ENCODE results near the gene ELANE. TPM values are rescaled to one million over a fixed set of nuclear protein-coding genes. Genes with fewer than 3 reads are reported as not detected.
"Not testable (repeated sequence)": the region's sequence is repeated elsewhere in the genome, so short reads cannot be mapped to it uniquely, and the experiment has no call there.

ELANE gene
- total RNA-seq, 1 donor from 2014 or later: not detected

DNA sequence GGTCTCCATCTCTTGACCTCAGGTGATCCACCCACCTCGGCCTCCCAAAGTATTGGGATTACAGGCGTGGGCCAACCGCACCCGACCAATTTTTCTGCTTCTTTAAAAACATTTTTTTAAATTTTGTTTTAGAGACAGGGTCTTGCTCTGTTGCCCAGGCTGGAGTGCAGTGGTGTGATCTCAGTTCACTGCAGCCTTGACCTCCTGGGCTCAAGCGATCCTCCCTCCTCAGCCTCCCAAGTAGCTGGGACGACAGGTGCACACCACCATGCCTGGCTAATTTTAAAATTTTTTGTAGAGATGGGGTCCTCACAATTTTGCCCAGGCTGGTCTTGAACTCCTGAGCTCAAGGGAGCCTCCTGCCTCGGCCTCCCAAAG is 9.3 kb upstream of the ELANE start:
- intact Hi-C loops (cut with micrococcal nuclease): not testable (repeated sequence)

DNA sequence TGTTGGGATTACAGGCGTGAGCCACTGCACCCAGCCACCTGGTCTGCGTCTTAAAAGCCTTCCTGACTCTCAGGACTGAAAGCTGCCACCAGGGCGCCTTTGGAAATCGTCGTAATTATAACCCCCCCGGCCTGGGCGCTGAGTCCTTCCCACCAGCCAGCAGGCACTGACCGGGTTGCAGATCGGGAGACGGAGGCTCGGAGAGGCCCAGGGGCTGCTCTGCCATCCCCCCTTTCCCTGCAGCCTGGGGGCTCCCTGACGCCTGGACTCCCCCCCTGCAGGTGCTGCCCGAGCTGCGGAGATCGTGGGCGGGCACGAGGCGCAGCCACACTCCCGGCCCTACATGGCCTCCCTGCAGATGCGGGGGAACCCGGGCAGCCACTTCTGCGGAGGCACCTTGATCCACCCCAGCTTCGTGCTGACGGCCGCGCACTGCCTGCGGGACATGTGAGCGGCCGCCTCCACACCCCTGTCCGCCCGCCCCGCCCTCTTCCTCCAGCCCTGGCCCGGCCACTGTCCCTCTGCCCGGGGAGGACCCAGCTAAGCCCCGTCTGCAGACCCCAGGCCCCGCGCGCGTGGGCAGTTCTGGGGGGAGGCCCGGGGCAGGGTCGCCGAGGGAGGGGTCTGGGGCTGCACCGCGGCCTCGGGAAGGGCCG is 8.8 kb upstream of the ELANE start:
- intact Hi-C loops (cut with micrococcal nuclease): no loop called here

DNA sequence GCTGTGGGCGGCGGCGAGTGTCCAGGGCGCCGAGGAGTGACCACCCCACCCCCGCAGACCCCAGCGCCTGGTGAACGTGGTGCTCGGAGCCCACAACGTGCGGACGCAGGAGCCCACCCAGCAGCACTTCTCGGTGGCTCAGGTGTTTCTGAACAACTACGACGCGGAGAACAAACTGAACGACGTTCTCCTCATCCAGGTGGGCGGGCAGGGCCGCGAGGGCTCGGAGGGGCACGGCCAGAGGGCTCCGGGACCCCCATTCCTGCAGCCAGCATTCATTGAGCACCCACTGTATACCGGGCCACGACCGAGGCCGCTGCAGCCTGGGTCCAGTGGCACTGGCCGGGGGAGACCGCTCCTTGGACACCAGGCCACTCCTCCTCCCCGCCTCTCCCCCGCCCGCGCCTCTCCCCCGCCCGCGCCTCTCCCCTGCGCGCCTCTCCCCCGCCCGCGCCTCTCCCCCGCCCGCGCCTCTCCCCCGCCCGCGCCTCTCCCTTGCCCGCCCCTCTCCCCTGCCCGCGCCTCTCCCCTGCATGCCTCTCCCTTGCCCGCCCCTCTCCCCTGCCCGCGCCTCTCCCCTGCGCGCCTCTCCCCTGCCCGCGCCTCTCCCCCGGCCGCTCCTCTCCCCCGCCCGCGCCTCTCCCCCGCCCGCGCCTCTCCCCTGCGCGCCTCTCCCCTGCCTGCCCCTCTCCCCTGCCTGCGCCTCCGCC is 8.1 kb upstream of the ELANE start:
- intact Hi-C loops (cut with micrococcal nuclease): no loop called here

DNA sequence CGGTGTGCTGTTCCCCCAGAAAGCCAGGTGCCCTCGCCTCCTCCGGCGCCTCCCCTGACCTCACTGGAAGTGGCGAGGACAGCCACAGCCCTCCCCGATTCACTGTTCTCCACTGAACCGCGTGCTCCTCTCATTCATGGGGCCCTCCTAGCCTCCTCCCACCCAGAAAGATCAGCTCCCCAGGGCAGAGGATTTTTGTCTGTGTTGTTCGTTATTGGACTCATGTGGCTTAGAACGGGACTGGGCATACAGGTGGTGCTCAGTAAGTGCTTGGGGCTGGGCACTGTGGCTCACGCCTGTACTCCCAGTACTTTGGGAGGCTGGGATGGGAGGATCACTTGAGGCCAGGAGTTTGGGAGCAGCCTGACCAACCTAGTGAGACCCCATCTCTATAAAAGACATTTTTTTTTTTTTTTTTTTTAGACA is 7.5 kb upstream of the ELANE start:
- intact Hi-C loops (cut with micrococcal nuclease): no loop called here

DNA sequence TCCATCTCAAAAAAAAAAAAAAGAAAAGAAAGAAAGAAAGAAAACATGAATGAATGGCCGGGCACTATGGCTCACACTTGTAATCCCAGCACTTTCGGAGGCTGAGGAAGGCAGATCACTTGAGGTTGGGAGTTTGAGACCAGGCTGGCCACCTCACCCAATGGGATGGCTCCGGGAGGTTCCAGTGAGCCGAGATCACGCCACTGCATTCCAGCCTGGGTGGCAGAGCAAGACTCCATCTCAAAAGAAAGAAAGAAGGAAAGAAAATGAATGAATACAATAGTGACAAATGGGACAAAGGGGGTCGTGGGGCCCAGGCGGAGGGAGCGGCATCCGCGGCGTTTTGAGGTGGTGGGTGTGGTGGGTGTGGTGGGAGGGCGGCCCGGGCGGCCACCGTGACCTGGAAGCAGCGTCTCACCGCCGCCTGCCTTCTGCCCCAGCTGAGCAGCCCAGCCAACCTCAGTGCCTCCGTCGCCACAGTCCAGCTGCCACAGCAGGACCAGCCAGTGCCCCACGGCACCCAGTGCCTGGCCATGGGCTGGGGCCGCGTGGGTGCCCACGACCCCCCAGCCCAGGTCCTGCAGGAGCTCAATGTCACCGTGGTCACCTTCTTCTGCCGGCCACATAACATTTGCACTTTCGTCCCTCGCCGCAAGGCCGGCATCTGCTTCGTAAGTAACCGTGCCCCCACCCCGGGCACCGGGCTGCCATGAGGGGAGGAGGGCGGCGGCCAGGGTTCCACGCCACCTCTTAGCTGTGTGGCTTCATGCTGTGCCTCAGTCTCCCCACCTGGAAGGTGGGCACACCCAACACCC is 6.2 kb upstream of the ELANE start:
- intact Hi-C loops (cut with micrococcal nuclease): no loop called here

GRCh38 chr19:848386-848921 is 3.6 kb upstream of the ELANE start:
- intact Hi-C loops (cut with micrococcal nuclease): no loop called here

- intact Hi-C loops (cut with micrococcal nuclease): not testable (repeated sequence)
Measured at GRCh38 chr19:849195-849594, 2.9 kb upstream of the ELANE start.

DNA sequence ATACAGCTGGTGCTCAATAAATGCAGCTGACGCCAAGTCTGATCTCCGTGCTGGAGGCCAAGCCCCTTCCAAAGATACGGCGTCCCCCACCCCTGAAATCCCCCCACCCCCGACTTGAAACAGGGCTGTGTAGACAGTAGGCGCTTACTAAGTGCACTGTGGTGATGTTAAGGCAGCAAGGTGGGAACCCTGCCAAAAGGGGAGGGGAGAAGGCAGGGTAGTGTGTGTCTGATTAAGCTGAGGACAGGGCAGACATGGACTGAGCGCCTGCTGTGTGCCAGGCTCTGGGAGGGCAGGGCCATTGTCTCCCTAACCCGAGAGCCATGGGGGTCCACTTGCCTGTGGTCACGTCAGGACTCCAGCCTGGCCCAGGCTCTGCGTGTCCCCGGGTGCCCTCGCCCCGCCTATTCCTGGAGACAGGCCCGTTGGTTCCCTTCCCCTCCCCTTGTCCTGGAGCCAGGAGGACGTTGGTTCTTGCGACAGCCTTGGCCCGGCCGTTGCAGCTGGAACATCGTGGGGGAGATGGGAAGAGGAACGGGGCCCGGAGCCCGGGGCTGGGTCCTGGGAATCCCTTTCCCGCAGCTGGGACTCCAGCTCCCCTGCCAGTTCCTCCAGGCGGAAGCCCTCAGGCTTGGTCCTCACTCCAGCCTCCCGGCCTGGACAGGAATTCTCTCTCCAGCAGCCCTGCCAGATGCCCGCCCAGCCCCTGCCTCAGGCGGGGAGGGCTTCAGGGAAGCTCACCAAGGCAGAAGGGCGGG is 1.7 kb upstream of the ELANE start:
- intact Hi-C loops (cut with micrococcal nuclease): no loop called here

- intact Hi-C loops (cut with micrococcal nuclease): no loop called here
Measured at GRCh38 chr19:850979-851335, 1.1 kb upstream of the ELANE start.

- intact Hi-C loops (cut with micrococcal nuclease): no loop called here
Measured at GRCh38 chr19:853014-853585, 997 bp downstream of the ELANE start.

GRCh38 chr19:853614-854220 is 1.6 kb downstream of the ELANE start:
- intact Hi-C loops (cut with micrococcal nuclease): not testable (repeated sequence)

DNA sequence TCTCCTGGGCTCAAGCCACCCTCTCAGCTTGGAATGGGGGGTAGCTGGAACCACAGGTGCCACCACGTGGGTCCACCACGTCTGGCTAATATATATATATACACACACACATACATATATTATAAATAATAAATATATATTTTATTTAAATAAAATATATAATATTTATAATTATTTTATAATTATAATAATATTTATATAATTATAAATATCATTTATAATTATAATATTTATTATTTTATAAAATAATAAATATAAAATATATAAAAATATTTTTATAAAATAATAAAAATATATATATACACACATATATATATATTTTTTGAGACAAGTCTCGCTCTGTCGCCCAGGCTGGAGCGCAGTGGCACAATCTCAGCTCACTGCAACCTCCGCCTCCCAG is 2.4 kb downstream of the ELANE start:
- intact Hi-C loops (cut with micrococcal nuclease): no loop called here

GRCh38 chr19:855142-855541 is 3.0 kb downstream of the ELANE start:
- intact Hi-C loops (cut with micrococcal nuclease): loop anchor here (5.0 kb wide), 1 partner anchor 83 kb away; no protein-coding TSS in a partner anchor

- intact Hi-C loops (cut with micrococcal nuclease): loop anchor here (5.0 kb wide), 1 partner anchor 83 kb away; no protein-coding TSS in a partner anchor
Measured at GRCh38 chr19:855566-856120, 3.5 kb downstream of the ELANE start.

DNA sequence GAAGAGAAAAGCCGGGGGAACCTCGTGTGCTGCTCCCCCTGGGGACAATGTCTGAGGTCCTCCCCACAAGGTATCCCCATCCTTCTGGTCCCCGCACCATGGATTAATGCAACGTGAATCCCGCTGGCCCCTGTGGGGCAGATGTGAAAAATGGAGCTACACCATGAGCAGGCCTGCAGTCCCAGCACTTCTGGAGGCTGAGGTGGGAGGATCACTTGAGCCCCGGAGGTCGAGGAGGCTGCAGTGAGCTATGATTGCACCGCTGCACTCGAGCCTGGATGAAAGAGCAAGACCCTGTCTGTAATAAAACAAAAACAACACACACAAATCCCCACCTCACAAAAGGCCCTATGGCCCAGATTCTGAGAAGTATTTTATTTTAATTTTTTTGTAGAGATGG is 6.2 kb downstream of the ELANE start:
- intact Hi-C loops (cut with micrococcal nuclease): loop anchor here (5.0 kb wide), 1 partner anchor 86 kb away; no protein-coding TSS in a partner anchor

DNA sequence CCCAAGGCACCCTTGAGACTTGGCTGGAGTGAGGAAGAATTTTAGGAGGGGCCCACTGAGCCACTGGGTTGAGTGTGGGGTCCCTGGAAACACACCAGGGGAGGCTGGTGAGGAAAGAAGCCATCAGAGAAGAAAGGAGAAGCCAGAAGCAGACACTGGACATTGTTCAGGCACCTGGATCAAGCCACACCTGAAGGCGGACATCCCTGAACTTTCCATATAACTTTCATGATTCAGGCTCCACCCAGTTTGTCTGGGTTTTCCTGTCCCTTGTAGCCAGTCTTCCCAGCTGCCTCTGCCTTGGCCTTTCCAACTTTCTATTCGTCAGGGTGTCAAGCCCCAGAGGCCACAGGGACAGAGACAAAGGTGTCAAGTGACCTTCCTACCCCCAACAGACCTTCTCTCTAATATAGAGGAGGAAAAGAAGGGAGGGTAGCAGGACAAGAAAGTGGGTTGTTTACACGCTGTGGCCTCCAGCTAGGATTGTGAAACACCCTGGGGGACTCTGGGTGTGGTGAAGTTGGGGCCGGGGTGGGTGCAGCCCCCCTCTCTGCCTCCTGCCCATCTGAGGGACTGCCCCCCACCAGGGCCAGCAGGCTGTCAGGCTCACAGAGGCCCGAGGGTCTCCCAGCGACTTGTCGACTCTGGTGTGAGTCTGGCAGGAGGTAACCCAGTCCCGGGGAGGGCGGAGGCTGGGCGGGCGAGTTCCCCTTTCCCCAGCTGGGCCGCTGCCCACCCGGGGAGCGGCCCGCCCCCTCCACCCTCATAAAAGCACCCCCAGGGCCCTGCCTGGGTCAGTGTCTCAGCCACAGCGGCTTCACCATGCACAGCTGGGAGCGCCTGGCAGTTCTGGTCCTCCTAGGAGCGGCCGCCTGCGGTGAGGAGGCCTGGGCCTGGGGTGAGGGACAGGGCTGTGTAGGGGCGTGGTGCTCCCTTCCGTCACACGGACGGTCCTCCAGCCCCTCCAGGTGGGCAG is 7.1 kb downstream of the ELANE start, which contains the start of gene CFD:
Gene CFD (plus strand): TSS at position 797 of the 976 bp plus-strand sequence. CDS start 26 bp downstream, at position 823.
- intact Hi-C loops (cut with micrococcal nuclease): loop anchor here (5.0 kb wide), 1 partner anchor 87 kb away; no protein-coding TSS in a partner anchor

DNA sequence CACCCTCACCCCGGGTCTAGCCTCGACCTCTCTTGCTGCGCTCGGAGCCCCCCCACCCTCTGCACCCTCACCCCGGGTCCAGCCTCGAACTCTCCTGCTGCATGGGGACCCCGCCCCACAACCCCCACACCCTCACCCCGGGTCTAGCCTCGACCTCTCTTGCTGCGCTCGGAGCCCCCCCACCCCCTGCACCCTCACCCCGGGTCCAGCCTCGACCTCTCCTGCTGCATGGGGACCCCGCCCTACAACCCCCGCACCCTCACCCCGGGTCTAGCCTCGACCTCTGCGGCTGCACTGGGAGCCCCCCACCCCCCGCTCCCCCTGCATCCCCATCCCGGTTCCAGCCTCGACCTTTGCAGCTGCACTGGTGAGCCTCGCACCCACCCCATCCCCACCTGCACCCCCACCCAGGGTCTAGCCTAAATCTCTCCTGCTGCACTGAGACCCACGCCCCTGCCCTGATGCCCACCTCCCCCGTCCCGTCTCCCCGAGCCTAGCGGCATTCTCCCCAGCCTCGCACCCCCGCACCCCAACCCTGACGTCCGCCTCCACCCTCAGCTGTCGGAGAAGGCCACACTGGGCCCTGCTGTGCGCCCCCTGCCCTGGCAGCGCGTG is 9.1 kb downstream of the ELANE start:
- intact Hi-C loops (cut with micrococcal nuclease): loop anchor here (5.0 kb wide), 1 partner anchor 136 kb away; no protein-coding TSS in a partner anchor
